ENCODE results near the gene TMC5. TPM values are rescaled to one million over a fixed set of nuclear protein-coding genes. Genes with fewer than 3 reads are reported as not detected.

The TMC5 gene
- total and polyA plus RNA-seq, 9 donors = 0.35 to 5.5 (median 0.83) TPM; not detected in 2

GRCh38 chr16:19481769-19482168 is 64.1 kb downstream of the TMC5 start:
- no peaks in the 10 kb centered on the region for H3K27me3 ChIP-seq
- no peak overlapping the region for H3K27ac ChIP-seq
- H3K4me1 ChIP-seq (ENCODE audit: insufficient read depth) = no peaks in the 10 kb centered on the region
- no peaks in the 10 kb centered on the region for H3K9me3 ChIP-seq
- DNase-seq = no peak
- H3K36me3 ChIP-seq = no peaks in the 10 kb centered on the region
- TF ChIP-seq CTCF (IDR thresholded peaks at IDR 0.05) = no peak
- TF ChIP-seq POLR2A (IDR thresholded peaks at IDR 0.05) = no peak
- no peak for TF ChIP-seq EP300 (IDR thresholded peaks at IDR 0.05)
- H3K4me3 ChIP-seq = no peak overlapping the region
- whole genome bisulfite sequencing, 3 donors = 81 to 83% (median 82%) methylated on average over 5 of the region's 5 CpGs
- intact Hi-C loops (cut with DNase I) = no loop called here

- Histone ChIP-seq H3K36me3 (no peaks in the 10 kb centered on the region), H3K27me3 (no peaks in the 10 kb centered on the region), H3K27ac (no peak overlapping the region), H3K4me3 (no peak overlapping the region), H3K4me1 (ENCODE audit: insufficient read depth) (no peaks in the 10 kb centered on the region), H3K9me3 (no peaks in the 10 kb centered on the region)
- TF ChIP-seq POLR2A (IDR thresholded peaks at IDR 0.05) (no peak), CTCF (IDR thresholded peaks at IDR 0.05) (no peak), EP300 (IDR thresholded peaks at IDR 0.05) (no peak)
- intact Hi-C loops (cut with DNase I) = no loop called here
- DNase-seq = no peak
- WGBS, 3 donors = 90 to 96% (median 91%) methylated on average over 1 of the region's 1 CpG
Measured at GRCh38 chr16:19482291-19482690, 64.6 kb downstream of the TMC5 start.

- intact Hi-C loops (cut with DNase I) = no loop called here
- no peak overlapping the region for H3K4me3 ChIP-seq
- no peak for DNase-seq
- no peaks in the 10 kb centered on the region for H3K27me3 ChIP-seq
- no peak overlapping the region for H3K27ac ChIP-seq
- 84 to 92% (median 88%) methylated on average over 3 of the region's 3 CpGs for WGBS, 3 donors
- no peaks in the 10 kb centered on the region for H3K4me1 ChIP-seq (ENCODE audit: insufficient read depth)
- H3K36me3 ChIP-seq = no peaks in the 10 kb centered on the region
- H3K9me3 ChIP-seq = no peaks in the 10 kb centered on the region
- TF ChIP-seq EP300 (IDR thresholded peaks at IDR 0.05) (no peak), CTCF (IDR thresholded peaks at IDR 0.05) (no peak), POLR2A (IDR thresholded peaks at IDR 0.05) (no peak)
Measured at GRCh38 chr16:19484096-19484495, 66.4 kb downstream of the TMC5 start.

GRCh38 chr16:19485611-19486010 is 67.9 kb downstream of the TMC5 start:
- H3K9me3 ChIP-seq = no peaks in the 10 kb centered on the region
- no peaks in the 10 kb centered on the region for H3K4me1 ChIP-seq (ENCODE audit: insufficient read depth)
- 80 to 86% (median 84%) methylated on average over 5 of the region's 5 CpGs for WGBS, 3 donors
- TF ChIP-seq CTCF (IDR thresholded peaks at IDR 0.05) (no peak), EP300 (IDR thresholded peaks at IDR 0.05) (no peak), POLR2A (IDR thresholded peaks at IDR 0.05) (no peak)
- H3K4me3 ChIP-seq = no peak overlapping the region
- no peaks in the 10 kb centered on the region for H3K27me3 ChIP-seq
- no peak for DNase-seq
- intact Hi-C loops (cut with DNase I) = no loop called here
- no peak overlapping the region for H3K27ac ChIP-seq
- H3K36me3 ChIP-seq = no peaks in the 10 kb centered on the region

- no peaks in the 10 kb centered on the region for H3K27me3 ChIP-seq
- H3K4me1 ChIP-seq (ENCODE audit: insufficient read depth) = no peaks in the 10 kb centered on the region
- intact Hi-C loops (cut with DNase I) = no loop called here
- H3K27ac ChIP-seq = no peak overlapping the region
- 78 to 92% (median 78%) methylated on average over 4 of the region's 4 CpGs for WGBS, 3 donors
- no peaks in the 10 kb centered on the region for H3K9me3 ChIP-seq
- TF ChIP-seq CTCF (IDR thresholded peaks at IDR 0.05) (no peak), EP300 (IDR thresholded peaks at IDR 0.05) (no peak), POLR2A (IDR thresholded peaks at IDR 0.05) (no peak)
- no peaks in the 10 kb centered on the region for H3K36me3 ChIP-seq
- no peak overlapping the region for H3K4me3 ChIP-seq
- no peak for DNase-seq
Measured at GRCh38 chr16:19486051-19486450, 68.4 kb downstream of the TMC5 start.
